OCI-M2 (cell line): ENCODE measurements around the gene SERPINB12.

Source experiments
- DNase-seq: peaks from one replicate; lab custom pipeline; 2025; ENCODE audit not compliant: unreplicated experiment; lab: John Stamatoyannopoulos, UW

Gene SERPINB12

DNA sequence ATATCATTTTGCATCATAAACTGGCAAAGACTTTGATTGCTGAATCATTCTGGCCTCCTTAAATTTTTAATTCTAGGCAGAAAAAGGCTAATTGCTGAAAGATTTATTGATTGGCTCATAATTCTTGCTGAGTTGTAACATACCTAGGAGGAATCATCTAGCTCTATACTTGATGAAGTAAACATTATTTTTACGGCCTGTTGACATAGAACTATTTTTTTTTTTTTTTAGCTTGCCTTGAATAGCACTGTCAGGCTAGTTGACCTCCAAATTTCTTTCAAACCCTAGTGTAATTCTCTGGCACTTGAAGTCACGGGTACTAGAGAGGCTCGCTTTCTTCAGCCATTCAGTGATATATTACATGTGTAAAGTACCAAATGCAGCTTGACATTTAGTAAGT, 2.8 kb downstream of the SERPINB12 start:
- no peak for DNase-seq

DNA sequence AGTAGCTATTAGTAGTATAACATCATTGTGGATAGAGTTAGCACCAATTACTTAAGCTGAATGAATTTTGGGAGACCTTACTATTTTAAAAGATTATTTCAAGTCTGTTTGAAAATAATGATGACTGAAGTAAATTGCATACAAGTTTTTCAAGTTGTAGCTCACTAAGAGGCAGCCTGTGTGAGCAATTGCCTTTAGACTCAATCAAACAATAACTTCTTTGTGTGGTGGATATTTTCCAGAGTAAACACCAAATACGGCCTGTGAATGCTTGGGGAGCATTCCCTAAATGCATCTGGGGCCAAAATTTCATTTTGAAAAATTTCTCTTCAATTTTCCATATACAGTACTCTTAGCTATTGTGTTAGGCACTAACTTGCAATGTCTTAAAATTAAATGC, 7.9 kb downstream of the SERPINB12 start:
- DNase-seq = no peak

DNA sequence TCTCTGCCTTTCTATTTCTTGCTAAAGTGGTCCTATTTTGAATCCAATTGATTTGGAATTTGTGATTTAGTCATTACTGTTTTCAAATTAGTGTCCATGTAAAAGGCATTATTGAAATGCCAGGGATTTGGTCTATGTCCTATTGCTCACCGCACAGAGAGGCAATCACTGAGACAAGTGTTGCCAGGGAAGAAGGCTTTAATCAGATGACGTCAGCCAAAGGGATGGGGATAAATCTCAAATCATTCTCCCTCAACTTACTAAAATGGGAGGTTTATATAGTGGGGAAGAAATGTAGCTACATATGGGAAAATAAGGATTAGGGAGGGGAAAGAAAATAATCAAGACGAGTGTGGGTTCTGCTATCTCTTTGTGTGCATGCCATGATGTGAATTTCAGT, 9.6 kb downstream of the SERPINB12 start:
- no peak for DNase-seq

DNA sequence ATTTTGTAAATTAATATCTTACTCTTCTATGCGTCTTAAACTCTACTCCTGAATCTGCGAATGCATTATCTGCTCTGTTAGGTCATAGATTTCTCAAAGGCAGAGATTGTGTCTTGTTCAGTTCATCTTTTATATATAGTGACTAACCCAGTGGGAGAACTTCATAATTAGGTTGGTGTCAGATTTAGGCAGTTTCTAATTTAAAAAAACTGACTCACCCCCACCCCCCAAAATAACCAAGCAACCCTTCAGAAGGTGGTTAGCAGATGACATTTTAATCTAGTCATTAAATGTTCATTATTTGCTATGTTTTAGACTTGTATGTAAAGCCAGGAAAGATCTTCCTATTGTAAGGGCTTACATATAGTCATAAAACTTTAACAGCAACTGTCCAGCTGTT, 10.4 kb downstream of the SERPINB12 start:
- no peak for DNase-seq

DNA sequence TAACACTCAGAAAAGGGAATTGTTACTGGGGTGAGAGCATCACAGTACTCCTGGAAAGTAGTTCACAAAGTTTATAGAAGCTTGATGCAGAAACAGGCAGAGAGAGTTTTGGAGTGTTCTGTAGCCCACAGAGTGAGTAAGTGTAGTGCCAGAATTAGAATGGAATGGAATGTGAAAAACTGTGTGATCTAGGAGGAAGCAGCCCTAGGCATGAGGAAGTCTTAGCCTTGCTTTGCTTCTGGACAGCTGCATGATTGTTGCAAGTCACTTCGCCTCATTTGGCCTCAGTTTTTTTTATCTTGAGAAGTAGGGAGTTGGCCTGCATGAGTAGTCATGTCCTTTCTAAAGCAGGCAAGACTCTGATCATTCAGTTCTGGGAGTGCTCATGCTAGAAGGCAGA, 10.9 kb downstream of the SERPINB12 start:
- no peak for DNase-seq

DNA sequence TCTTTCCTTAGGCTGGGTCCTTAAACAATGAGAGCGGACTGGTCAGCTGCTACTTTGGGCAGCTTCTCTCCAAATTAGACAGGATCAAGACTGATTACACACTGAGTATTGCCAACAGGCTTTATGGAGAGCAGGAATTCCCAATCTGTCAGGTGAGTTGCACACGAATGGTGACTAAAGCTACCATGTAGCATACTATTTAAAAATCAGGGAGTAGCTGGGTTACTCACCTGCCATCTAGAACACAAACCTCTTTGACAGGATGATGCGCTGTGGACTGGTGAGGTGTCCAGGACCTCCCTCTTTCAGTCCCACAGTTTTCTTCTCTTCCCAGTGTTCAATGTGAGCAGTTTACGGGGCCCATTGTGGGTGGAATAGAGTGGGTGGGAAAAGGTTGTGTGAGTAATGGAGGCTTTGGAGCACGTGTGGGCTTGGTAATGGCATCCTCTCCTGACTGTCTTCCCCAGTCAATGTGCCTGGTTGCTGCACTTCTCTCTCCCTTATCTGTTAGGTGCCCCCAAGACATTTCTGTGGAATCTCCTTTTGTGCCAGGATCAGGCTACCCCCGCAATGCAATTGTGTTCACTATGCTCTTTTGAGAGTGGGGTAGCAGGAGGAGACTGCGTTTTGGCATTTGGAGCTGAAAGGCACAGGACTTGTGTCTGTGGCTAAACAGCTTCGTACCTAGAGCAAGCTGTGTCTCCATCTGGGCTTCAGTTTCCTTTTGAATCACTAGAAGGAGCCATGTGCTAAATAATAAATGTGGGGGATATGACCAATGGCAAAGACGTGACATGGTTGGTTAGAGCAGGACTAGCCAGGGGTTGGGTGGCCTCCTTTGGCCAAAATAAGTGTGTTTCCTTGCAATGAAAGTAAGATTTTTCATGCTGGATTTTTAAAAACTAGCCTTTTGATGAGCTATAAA, 17.7 kb downstream of the SERPINB12 start:
- DNase-seq = no peak

DNA sequence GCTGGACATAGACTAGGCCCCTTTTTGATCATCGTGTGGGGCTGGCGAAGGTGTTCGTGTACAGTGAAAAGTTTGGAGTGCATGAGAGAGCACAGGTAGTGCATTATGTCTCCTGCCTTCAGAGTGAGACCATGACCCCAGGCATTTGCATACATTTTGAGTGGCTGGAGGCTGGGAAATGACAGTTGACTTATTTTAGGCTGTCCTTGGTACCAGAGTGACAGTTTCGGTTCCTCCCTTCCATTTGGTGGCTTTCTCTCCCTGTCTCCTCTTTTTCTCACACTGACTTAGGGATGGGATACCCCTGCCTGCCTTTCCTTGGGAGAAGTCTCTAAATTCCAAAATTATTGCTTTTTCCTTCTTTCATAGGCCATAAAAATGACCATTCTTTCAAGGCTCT, 20.1 kb downstream of the SERPINB12 start:
- no peak for DNase-seq

DNA sequence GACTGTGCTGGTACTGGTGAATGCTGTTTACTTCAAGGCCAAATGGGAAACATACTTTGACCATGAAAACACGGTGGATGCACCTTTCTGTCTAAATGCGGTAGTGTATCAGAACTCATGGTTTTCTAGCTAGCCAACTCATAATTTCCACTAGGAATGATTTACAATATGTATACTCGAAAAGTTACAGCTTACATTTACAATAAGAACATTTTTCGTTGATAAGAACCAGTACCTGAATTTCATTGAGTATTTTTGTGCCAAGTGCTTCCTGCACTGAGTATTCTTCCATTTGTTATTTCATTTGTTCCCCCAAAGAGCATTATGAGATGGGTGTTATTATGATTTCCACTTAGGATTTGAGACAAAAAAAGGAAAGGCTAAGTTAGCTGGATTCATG, 21.9 kb downstream of the SERPINB12 start:
- no peak for DNase-seq

DNA sequence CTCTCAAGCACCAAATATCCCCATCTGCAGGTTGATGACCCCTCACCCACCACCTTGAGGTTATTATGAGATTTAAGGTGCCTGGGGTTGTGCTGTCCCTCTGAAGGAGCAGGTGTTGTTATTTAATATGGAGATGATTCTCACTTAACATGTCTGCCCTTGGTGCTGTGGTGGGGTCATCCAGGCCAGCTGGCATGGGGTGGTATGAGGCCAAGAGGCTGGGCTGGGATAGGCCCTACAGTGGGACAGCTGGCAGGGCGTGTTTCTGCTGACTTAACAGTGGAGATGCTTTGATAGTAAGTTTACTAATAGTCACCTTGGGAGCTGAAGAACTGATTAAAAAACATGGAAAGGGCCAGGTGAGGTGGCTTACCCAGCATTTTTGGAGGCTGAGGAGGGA, 22.4 kb downstream of the SERPINB12 start:
- DNase-seq = no peak

DNA sequence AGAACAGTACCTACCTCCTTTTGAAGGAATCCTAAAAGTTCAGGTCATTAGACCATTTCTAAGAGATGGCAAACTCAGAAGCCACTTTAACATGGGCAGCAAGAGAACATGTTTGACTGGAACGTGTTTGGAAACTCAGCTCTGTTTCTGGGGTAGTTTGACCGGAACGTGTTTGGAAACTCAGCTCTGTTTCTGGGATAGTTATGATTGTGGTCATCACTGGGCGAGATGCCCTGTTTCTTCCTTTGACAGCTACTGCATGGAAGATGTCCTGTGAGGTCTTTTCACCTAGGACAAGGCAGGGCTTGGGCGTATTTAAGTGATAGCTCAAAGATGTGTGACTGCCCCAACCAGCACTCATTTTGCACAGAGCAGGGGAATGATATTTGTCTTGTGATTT, 25.1 kb downstream of the SERPINB12 start:
- no peak for DNase-seq

DNA sequence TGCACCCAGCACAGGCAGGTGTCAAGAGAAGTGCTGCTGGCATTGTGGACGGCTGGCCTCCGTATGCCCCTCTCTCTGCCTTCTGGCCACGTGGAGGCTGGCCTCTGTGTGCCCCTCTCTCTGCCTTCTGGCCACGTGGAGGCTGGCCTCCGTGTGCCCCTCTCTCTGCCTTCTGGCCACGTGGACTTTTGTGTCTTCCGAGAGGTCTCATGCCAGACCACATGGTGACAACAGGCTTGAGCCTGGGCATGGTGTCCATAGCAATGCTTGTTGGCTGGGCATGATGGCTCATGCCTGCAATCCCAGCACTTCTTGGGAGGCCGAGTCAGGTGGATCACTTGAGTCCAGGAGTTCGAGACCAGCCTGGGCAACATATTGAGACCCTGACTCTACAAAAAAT, 25.7 kb downstream of the SERPINB12 start:
- DNase-seq = no peak

DNA sequence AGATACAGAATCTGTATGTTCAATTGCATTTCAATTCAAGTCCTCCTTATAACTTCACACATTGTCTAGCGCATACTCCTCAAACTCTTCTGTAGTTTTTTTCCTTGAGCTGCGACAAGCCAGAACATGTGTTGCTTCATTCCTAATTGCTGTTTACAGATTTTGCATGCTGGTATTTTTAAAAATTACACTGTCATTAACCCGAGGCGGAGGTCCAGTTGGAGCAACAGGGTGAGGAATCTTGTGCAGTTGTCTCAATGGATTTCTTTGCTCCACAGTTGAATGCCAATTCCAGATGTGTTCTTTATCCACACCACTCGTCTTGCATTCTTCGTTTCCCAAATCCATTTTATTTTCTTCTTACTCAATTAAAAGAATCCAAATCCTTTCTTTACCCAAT, 28.6 kb downstream of the SERPINB12 start:
- no peak for DNase-seq

DNA sequence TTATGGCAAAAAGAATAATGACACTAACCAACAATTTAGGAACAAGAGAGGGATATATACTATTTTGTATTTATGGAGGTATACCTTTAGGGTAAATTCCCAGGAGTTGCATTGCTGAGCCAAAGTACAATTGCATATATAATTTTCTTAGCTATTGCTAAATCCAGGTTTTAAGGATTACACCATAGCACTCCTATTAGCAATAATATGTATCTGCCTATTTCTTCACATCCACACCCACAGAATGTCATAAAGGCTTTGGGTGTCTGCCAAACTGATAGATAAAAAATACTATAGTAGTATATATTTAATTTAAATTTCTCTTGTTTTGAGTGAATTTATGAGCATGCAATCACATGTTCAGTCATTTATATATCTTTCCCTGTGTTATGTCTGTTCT, 33.5 kb downstream of the SERPINB12 start:
- no peak for DNase-seq

DNA sequence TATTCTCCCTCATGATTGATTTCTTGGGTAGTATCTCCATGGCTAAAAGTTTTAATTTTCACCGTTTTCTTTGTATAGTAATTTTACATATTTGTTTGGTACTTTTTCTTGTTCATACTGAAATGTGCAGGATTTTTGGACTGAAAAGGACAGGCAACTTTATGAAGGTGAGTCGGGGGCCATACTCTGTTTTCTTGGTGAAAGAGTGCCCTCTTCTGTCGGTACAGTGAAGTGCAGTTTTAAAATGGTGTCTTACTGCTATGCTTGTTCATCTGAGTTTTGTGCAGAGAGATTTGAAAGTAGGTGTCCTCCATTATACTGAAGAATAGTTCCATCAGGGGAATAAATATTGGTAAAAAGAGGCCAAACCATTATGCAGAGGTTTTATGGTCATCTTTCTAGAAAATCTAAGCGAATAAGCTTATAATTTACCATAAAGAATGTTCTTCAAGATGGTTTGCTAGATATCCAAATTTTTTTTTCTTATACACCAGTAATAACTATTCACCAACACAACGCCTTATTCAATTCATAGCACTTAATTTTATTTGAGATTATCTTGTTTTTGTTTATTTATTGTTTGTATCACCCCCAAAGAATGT, 36.3 kb downstream of the SERPINB12 start:
- DNase-seq = no peak

DNA sequence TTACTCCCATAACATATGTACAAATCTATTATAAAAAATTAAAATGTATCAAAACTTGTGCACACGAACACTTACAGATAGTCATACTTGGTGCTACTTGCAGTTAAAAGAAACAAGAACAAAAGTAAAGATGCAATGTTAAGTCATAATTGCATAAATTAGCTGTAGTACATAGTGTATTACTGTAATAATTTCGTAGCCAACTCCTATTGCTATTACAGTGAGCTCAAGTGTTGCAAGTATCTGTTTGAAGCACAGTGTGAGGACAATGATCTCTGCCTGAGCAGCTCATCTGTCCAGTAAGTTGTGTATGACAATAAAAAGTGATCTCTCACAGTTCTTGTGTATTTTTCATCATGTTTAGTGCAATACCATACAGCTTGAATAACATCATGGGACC, 37.4 kb downstream of the SERPINB12 start:
- no peak for DNase-seq

DNA sequence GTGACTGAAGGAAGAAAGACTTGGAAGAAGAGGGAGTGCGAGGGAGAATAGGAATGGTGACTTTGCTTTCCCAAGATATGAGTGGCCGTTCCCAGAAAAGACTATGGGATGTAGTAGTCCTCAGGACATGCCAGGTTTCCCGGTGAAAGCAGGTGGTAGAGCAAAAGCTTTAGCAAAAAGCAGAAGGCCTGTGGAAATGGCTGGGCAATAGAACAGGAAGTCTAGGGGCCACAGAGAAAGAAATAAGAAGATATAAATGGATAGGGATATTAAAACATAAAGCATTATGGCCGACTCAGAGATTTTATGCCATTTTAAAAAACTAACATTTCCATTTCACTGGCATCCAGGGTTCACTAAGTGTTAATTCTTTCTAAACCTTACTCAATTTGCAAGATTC, 43.8 kb downstream of the SERPINB12 start:
- no peak for DNase-seq

DNA sequence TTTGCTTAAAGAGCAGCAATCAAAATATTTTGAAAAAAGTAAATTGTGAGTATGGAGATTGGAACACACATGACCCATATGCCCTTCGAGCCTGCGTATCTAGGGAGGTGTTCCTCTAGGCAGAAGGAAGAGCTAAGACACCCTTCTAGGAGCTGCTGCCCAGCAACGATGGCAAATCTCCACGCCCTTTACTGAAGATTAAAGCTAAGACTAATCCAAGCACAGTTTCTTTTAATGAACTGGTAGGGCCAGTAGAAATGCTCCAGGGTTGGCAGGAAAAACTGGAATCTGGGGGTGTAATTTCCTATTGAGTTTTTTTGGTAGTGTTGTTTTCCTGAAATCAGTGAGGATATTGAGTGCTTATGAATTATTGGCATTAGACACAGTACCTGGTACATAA, 44.3 kb downstream of the SERPINB12 start:
- no peak for DNase-seq

DNA sequence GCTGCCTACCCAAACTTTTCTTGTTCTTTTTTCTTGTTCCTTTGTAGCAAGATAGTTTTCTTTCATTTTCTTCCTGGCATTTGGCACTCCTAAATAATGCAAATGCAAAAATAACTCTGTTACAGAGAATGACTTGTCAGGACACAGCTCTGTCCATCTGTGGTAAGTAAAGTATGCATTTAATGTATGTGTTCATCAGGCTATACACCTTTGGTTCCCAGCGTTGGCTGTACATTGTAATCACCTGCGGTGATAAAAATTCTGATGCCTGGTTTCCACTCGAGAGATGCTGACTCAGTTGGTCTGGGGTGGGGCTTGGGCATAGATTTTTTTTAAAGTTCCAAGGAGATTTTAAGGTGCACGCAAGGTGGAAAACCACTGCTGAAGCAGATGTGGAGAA, 44.8 kb downstream of the SERPINB12 start, which contains the start of gene SERPINB13:
Gene SERPINB13 (plus strand): TSS at position 378 of the 400 bp plus-strand sequence. CDS start 1,325 bp downstream, outside the sequence.
- DNase-seq = no peak

DNA sequence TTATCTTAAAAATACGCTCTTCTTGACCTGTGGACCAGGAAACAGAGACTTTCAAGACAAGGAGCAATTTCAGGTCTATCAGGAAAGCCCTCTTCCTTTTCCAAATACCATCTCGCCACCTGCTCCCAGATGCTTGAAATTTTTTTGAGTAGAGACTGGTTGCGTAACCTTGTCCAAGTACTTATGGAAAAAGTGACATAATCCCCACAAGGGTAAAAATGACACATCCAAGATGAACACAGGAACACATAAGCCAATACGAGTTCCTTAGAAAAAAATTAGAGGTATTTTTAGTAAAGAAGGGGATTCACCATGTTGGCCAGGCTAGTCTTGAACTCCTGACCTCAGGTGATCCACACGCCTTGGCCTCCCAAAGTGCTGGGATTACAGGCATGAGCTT, 46.7 kb downstream of the SERPINB12 start:
- no peak for DNase-seq

DNA sequence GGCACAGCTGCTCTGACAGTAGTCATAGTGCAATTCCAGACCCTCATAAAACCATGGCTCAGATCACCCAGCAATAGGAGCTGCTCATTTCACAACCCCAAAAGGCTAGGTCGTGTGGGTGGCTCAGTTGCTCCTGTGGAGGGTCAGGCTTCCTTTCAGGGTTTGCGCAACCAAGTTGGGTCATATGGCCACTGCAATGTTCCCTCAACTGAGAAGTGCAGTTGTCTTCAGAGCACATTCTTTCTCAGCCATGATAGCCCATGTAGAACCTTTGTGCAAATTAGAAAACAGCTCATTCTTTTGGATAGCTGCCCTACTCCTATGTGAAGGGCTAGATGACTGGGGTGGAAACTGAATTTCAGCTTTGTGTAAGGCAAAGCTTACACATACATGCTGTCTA, 48.2 kb downstream of the SERPINB12 start:
- DNase-seq = no peak

DNA sequence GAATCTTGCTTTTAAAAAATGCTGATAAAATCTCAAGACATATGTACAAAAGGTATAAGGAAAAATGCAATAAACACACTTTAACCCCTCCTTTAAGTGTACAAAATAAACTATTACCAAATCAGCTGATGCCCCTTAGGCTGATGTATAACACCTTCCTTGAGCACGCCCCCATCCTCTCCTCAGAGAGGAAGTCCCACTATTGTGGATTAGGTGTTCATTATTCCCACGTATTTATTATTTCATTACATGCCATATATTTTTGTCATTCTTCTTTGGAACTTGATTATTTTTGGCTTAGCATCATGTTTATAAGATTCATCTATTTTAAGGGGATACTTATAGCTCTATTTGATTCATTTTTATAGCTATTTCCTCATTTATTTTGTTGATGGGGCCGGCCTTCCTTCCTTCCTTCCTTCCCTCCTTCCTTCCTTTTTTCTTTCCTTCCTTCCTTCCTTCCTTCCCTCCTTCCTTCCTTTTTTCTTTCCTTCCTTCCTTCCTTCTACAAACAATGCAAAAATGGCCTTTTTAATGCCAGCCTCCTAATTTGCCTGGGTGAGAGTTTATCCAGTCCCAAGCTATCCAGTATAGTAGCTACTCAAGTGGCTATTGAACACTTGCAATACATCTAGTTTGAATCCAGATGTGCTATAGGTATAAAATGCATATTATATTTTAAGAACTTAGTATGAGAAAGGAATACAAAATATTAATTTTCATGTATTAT, 49.0 kb downstream of the SERPINB12 start:
- no peak for DNase-seq

DNA sequence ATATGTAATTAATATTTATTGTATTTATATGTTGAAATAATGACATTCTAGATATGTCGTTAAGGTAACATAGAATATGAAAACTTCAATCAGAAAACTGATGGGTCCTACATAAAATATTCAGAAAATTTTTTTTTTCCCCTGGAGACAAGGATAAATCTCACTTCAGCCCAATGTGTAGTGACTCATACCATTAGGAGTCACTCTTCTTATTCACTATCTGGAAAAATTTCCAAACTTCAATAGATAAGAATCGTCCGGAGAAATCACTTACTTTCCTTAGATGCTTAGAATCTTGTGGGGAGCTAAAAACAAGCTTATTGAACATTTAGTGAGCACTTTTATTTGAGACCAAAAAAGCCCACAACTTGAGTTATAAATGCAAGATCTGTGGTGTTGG, 49.6 kb downstream of the SERPINB12 start:
- no peak for DNase-seq
